NB4 (cell line): ENCODE measurements around the gene DOCK2.

Experiments used
- DNase-seq: peaks from one replicate; pipeline ENCODE4 v3.0.0; 2010; ENCODE audit warnings: low read depth
- H3K4me3 ChIP-seq: one replicate; pipeline ENCODE4 v1.5.1; 2011; ENCODE audit warnings: mild to moderate bottlenecking, low read depth, low read length, moderate library complexity
- MYC ChIP-seq: IDR thresholded peaks from 2 replicates; pipeline ENCODE4 v1.6.1; 2011; ENCODE audit warnings: low read depth, low read length
- POLR2A ChIP-seq: IDR thresholded peaks from 2 replicates; pipeline ENCODE4 v1.6.1; 2011; ENCODE audit warnings: mild to moderate bottlenecking; ENCODE audit not compliant: insufficient read length; ENCODE audit errors: extremely low read depth
- TF ChIP-seq, protein P1 (sequence below): IDR thresholded peaks from 2 replicates; pipeline ENCODE4 v1.6.1; 2011; ENCODE audit warnings: low read depth, low read length
- TF ChIP-seq, protein P2 (sequence below): IDR thresholded peaks from one replicate; pipeline ENCODE4 v1.5.1; 2012; ENCODE audit warnings: low read depth, low read length

DOCK2 gene

GRCh38 chr5:169670769-169671525 is 33.9 kb downstream of the DOCK2 start:
- no peak overlapping the region for H3K4me3 ChIP-seq
- no peak for DNase-seq
- TF ChIP-seq, protein P1, sequence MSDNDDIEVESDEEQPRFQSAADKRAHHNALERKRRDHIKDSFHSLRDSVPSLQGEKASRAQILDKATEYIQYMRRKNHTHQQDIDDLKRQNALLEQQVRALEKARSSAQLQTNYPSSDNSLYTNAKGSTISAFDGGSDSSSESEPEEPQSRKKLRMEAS, result no peak
- TF ChIP-seq POLR2A, result no peak
- TF ChIP-seq, protein P2, sequence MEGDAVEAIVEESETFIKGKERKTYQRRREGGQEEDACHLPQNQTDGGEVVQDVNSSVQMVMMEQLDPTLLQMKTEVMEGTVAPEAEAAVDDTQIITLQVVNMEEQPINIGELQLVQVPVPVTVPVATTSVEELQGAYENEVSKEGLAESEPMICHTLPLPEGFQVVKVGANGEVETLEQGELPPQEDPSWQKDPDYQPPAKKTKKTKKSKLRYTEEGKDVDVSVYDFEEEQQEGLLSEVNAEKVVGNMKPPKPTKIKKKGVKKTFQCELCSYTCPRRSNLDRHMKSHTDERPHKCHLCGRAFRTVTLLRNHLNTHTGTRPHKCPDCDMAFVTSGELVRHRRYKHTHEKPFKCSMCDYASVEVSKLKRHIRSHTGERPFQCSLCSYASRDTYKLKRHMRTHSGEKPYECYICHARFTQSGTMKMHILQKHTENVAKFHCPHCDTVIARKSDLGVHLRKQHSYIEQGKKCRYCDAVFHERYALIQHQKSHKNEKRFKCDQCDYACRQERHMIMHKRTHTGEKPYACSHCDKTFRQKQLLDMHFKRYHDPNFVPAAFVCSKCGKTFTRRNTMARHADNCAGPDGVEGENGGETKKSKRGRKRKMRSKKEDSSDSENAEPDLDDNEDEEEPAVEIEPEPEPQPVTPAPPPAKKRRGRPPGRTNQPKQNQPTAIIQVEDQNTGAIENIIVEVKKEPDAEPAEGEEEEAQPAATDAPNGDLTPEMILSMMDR, result no peak
- TF ChIP-seq MYC, result no peak

GRCh38 chr5:169682026-169682425 is 45.0 kb downstream of the DOCK2 start:
- TF ChIP-seq, protein P1, result no peak
- no peak for TF ChIP-seq MYC
- TF ChIP-seq, protein P2, result no peak
- TF ChIP-seq POLR2A, result no peak
- no peak overlapping the region for H3K4me3 ChIP-seq
- DNase-seq, result no peak

DNA sequence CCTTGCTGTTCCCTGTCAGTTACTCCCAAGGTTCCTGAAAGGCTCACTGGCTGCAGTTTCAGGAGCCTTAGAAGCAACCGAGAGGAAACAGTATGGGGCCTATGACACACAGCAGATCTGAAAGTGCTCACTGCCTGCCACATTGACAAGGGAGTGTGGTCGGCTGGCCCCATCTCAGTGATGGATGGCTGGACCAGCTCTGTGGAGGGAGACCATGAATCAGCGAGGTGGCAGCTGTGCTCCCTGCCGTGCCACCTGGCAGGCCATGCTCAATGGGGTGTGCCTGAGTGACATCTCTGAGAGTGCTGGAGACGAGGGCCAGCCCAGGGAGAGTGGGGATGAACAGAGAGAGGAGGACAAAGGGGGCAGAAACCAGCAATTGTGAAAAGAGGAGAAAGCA is 49.1 kb downstream of the DOCK2 start:
- TF ChIP-seq POLR2A (no peak), MYC (no peak)
- TF ChIP-seq, protein P2, result no peak
- TF ChIP-seq, protein P1, result no peak
- no peak overlapping the region for H3K4me3 ChIP-seq
- DNase-seq, result no peak

DNA sequence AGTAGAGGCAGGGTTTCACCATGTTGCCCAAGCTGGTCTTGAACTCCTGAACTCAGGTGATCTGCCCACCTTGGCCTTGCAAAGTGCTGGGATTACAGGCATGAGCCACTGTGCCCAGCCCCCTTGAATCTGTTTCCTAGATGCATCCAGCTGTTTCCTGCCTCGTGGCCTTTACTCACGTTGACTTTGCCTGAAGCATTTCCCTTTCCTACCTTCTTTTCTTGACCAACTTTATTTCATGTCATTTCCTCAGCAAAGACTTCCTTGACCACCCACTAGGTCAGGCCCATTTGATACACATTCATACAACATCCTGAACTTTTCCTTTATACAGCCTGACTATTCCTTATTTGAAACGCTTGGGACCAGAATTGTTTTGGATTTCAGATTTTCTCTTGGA is 51.0 kb downstream of the DOCK2 start:
- DNase-seq, result no peak
- no peak overlapping the region for H3K4me3 ChIP-seq
- TF ChIP-seq MYC (no peak), POLR2A (no peak)
- TF ChIP-seq, protein P1, result no peak
- TF ChIP-seq, protein P2, result no peak

GRCh38 chr5:169691471-169691870 is 54.4 kb downstream of the DOCK2 start:
- DNase-seq, result no peak
- TF ChIP-seq POLR2A (no peak), MYC (no peak)
- TF ChIP-seq, protein P1, result no peak
- TF ChIP-seq, protein P2, result no peak
- H3K4me3 ChIP-seq, result no peak overlapping the region
